GM06990 (cell line): ENCODE measurements around the gene DNALI1.
"Not testable (repeated sequence)": the region's sequence is repeated elsewhere in the genome, so short reads cannot be mapped to it uniquely, and the experiment has no call there.

ENCODE experiments used
- DNase-seq: peaks from one replicate; pipeline ENCODE4 v3.0.0-alpha.2; 2011; ENCODE audit not compliant: insufficient read length; ENCODE audit errors: extremely low read depth
- H3K27me3 ChIP-seq: replicated peaks from 2 replicates; pipeline ENCODE4 v1.6.0; 2011; ENCODE audit warnings: low read length; ENCODE audit not compliant: control insufficient read depth, insufficient read depth
- H3K36me3 ChIP-seq: 2 replicates; pipeline ENCODE4 v1.5.1; 2011; ENCODE audit warnings: low read length; ENCODE audit not compliant: control insufficient read depth, insufficient read depth
- H3K4me3 ChIP-seq: replicated peaks from 2 replicates; pipeline ENCODE4 v1.5.1; 2011; ENCODE audit warnings: low read depth, mild to moderate bottlenecking, control low read depth, low read length
- TF ChIP-seq, protein P1 (sequence below): IDR thresholded peaks from 2 replicates; pipeline ENCODE4 v1.5.1; 2011; ENCODE audit warnings: low read length, control low read depth, mild to moderate bottlenecking, inconsistent platforms; ENCODE audit not compliant: insufficient read depth, poor library complexity, severe bottlenecking

DNALI1 gene

DNA sequence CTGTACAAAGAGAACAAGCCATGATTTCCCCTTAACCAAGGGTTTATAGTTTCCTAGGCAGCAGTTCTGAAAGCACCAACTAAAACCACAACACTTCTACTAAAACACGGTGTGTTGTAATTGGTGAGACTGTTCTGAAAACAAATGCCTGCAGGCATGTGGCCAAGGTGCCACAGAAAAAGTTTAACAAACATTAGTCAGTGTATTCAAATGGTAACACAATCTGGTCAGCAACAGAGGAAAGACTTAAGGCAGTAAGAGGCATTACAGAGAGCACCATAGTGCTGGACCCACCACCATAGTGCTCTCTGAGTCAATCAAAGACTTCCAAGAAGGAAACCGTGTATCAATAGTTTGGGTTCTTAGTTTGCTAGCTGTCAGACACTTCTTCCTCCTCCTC lies 19.4 kb upstream of the DNALI1 start:
- DNase-seq: no peak
- TF ChIP-seq, protein P1, sequence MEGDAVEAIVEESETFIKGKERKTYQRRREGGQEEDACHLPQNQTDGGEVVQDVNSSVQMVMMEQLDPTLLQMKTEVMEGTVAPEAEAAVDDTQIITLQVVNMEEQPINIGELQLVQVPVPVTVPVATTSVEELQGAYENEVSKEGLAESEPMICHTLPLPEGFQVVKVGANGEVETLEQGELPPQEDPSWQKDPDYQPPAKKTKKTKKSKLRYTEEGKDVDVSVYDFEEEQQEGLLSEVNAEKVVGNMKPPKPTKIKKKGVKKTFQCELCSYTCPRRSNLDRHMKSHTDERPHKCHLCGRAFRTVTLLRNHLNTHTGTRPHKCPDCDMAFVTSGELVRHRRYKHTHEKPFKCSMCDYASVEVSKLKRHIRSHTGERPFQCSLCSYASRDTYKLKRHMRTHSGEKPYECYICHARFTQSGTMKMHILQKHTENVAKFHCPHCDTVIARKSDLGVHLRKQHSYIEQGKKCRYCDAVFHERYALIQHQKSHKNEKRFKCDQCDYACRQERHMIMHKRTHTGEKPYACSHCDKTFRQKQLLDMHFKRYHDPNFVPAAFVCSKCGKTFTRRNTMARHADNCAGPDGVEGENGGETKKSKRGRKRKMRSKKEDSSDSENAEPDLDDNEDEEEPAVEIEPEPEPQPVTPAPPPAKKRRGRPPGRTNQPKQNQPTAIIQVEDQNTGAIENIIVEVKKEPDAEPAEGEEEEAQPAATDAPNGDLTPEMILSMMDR: no peak
- H3K4me3 ChIP-seq: no peak overlapping the region
- H3K36me3 ChIP-seq: peaks cover 10% of the 10 kb centered on the region
- no peaks in the 10 kb centered on the region for H3K27me3 ChIP-seq

GRCh38 chr1:37539154-37539553 lies 17.6 kb upstream of the DNALI1 start:
- H3K27me3 ChIP-seq, DNase-seq, H3K4me3 ChIP-seq: not testable (repeated sequence)
- peaks cover 13% of the 10 kb centered on the region for H3K36me3 ChIP-seq

DNA sequence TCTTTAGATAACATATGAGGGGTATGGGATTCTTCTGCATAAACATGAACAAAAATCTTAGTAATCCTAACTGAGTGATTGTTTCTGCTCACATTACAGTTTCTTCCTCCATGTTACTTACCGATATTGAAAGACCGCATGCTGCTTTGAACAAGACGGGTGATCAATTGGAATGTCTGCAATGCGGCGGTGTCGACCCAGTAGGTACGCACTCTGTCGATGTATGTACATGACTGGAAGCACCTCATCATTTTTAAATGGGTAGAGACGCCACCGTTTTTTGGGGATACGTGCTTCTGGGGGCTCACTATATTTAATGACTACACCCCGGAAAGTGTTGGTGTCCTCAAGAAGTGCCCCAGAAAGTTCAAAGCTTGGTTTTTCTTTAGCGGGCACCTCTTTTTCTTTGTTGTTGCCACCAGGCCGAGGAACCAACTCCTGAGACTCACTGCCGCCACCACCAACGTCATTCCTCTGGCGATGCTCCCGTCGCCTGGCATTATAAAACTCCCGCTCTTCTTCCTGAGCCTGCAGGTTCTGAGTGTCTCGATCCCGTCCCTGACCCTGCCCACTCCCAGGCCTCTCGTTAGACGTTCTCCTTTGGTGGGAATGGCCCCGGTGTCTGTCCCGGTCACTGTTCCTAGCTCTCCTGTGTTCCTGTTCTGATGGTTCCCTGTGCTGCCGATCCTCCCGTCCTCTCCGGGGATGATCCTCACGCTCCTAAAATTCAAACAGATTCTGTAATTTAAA lies 16.5 kb upstream of the DNALI1 start:
- Histone ChIP-seq H3K36me3 (peaks cover 16% of the 10 kb centered on the region), H3K4me3 (no peak overlapping the region), H3K27me3 (no peaks in the 10 kb centered on the region)
- DNase-seq: no peak
- TF ChIP-seq, protein P1: no peak

GRCh38 chr1:37544530-37544929 lies 12.2 kb upstream of the DNALI1 start:
- Histone ChIP-seq H3K4me3 (no peak overlapping the region), H3K27me3 (no peaks in the 10 kb centered on the region), H3K36me3 (peaks cover 14% of the 10 kb centered on the region)
- no peak for DNase-seq
- TF ChIP-seq, protein P1: no peak

DNA sequence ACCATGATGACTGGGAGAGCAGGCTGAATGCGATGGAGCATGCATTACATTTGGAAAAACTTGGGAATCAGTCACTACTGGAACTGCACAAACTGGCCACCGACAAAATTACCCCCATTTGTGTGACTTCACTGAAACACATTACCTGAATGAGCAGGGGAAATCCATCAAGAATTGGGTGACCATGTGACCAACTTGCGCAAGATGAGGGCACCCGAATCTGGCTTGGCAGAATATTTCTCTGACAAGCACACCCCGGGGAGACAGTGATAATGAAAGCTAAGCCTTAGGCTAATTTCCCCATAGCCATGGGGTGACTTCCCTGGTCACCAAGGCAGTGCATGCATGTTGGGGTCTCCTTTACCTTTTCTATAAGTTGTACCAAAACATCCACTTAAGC lies 11.7 kb upstream of the DNALI1 start:
- Histone ChIP-seq H3K4me3 (no peak overlapping the region), H3K27me3 (no peaks in the 10 kb centered on the region), H3K36me3 (peaks cover 13% of the 10 kb centered on the region)
- no peak for DNase-seq
- TF ChIP-seq, protein P1: no peak

- Histone ChIP-seq H3K4me3 (no peak overlapping the region), H3K27me3 (no peaks in the 10 kb centered on the region), H3K36me3 (peaks cover 8% of the 10 kb centered on the region)
- TF ChIP-seq, protein P1: no peak
- DNase-seq: no peak
Measured at GRCh38 chr1:37549341-37549740, 7.4 kb upstream of the DNALI1 start.
